H1 (cell line): ENCODE results near the gene DGKK. TPM values are rescaled to one million over a fixed set of nuclear protein-coding genes. Genes with fewer than 3 reads are reported as not detected.

Experiments used
- CTCF ChIA-PET: fragments of 300-600 bp; sonication (Branson Sonifier 250); formaldehyde crosslinking; loops from one replicate; lab custom pipeline; 2021; ENCODE audit not compliant: partially characterized antibody; lab: Charles Lee
- POLR2A ChIA-PET: fragments of 300-600 bp; sonication (Branson Sonifier 250); formaldehyde crosslinking; loops from one replicate; lab custom pipeline; 2021; ENCODE audit warnings: inconsistent platforms; ENCODE audit not compliant: partially characterized antibody; lab: Charles Lee
- DNase-seq, 2 experiments: peaks; one replicate each; pipeline versions ENCODE4 v3.0.0 to v3.0.0-alpha.2; 2010 to 2022; ENCODE audit warnings: low spot score in 2 of 2, low read depth in 1 of 2, mixed read lengths in 1 of 2
- FAIRE-seq: peaks from 2 replicates; lab custom pipeline; 2011; peaks lifted over from hg19 to GRCh38; lab: Jason Lieb, UNC
- H2AFZ ChIP-seq: 2 replicates; pipeline ENCODE4 v1.8.1; 2012; ENCODE audit warnings: low read length, inconsistent platforms
- H2AK5ac ChIP-seq: 2 replicates; pipeline ENCODE4 v1.6.1; 2013; ENCODE audit warnings: low read depth, low read length
- H2BK120ac ChIP-seq: replicated peaks from 2 replicates; pipeline ENCODE3; 2013; ENCODE audit warnings: low read depth, low read length, inconsistent platforms
- H2BK12ac ChIP-seq: 2 replicates; pipeline ENCODE4 v1.6.1; 2013; ENCODE audit warnings: low read depth, low read length
- H2BK15ac ChIP-seq: 2 replicates; pipeline ENCODE4 v1.6.1; 2013; ENCODE audit warnings: low read length
- H2BK20ac ChIP-seq: 2 replicates; pipeline ENCODE4 v1.6.1; 2013; ENCODE audit warnings: low read length
- H2BK5ac ChIP-seq: 2 replicates; pipeline ENCODE4 v1.6.1; 2013; ENCODE audit warnings: low read depth, low read length
- H3K14ac ChIP-seq: 2 replicates; pipeline ENCODE4 v1.6.1; 2013; ENCODE audit warnings: inconsistent platforms; ENCODE audit not compliant: insufficient read length
- H3K18ac ChIP-seq: 2 replicates; pipeline ENCODE4 v1.6.1; 2013; ENCODE audit warnings: low read length; ENCODE audit errors: extremely low read depth
- H3K23ac ChIP-seq: 2 replicates; pipeline ENCODE4 v1.6.1; 2013; ENCODE audit warnings: inconsistent platforms; ENCODE audit not compliant: insufficient read length
- H3K23me2 ChIP-seq: 2 replicates; pipeline ENCODE4 v1.6.1; 2013; ENCODE audit warnings: low read depth, low read length
- H3K27ac ChIP-seq: 2 replicates; pipeline ENCODE4 v1.6.1; 2011; ENCODE audit warnings: low read depth, low read length, inconsistent platforms
- H3K27me3 ChIP-seq, 4 experiments: replicated peaks in 1 of 4; 1 replicate in 1 of 4; 2 replicates in 3 of 4; pipeline versions ENCODE4 v1.6.1 to v1.8.1; 2011 to 2013; ENCODE audit warnings: low read length in 3 of 4, mild to moderate bottlenecking in 3 of 4, inconsistent platforms in 2 of 4, mixed read lengths in 2 of 4, moderate library complexity in 1 of 4; ENCODE audit not compliant: control insufficient read depth in 3 of 4, insufficient read depth in 3 of 4; ENCODE audit errors: extremely low read depth in 1 of 4
- H3K36me3 ChIP-seq, 4 experiments: 2 replicates each; pipeline versions ENCODE4 v1.6.1 to v1.8.1; 2011 to 2013; ENCODE audit warnings: mild to moderate bottlenecking in 4 of 4, low read length in 3 of 4, moderate library complexity in 2 of 4, control low read depth in 1 of 4, inconsistent platforms in 1 of 4; ENCODE audit not compliant: insufficient read depth in 4 of 4, control insufficient read depth in 2 of 4
- H3K4ac ChIP-seq: replicated peaks from 2 replicates; pipeline ENCODE3; 2013; ENCODE audit warnings: low read length, low read depth, mixed read lengths, inconsistent platforms; ENCODE audit not compliant: insufficient read length
- H3K4me1 ChIP-seq, 4 experiments: replicated peaks in 1 of 4; 1 replicate in 1 of 4; 2 replicates in 3 of 4; pipeline versions ENCODE4 v1.6.1 to v1.8.1; 2011 to 2013; ENCODE audit warnings: low read length in 3 of 4, inconsistent platforms in 2 of 4, mixed read lengths in 1 of 4; ENCODE audit not compliant: insufficient read depth in 4 of 4, control insufficient read depth in 3 of 4
- H3K4me2 ChIP-seq, 2 experiments: 2 replicates each; pipeline versions ENCODE4 v1.6.1 to v1.8.1; 2011 to 2013; ENCODE audit warnings: low read depth in 2 of 2, low read length in 2 of 2, control low read depth in 1 of 2, inconsistent platforms in 1 of 2, mild to moderate bottlenecking in 1 of 2; ENCODE audit not compliant: insufficient read depth in 1 of 2
- H3K4me3 ChIP-seq, 4 experiments: fragments of 200-600, 300-600 bp in 1 of 4; sonication (generic), shearing (Covaris generic), sonication (Bioruptor Twin) in 1 of 4; 2 replicates each; pipeline versions ENCODE4 v1.5.1 to v1.8.1; 2011 to 2016; ENCODE audit warnings: low read length in 4 of 4, low read depth in 3 of 4, control low read depth in 2 of 4, inconsistent platforms in 2 of 4, mild to moderate bottlenecking in 2 of 4, mixed read lengths in 1 of 4, moderate library complexity in 1 of 4; ENCODE audit not compliant: insufficient read depth in 2 of 4; ENCODE audit errors: extremely low read depth in 1 of 4
- H3K56ac ChIP-seq: replicated peaks from 2 replicates; pipeline ENCODE3; 2013; ENCODE audit warnings: low read depth, mild to moderate bottlenecking, mixed read lengths, low read length, inconsistent platforms; ENCODE audit not compliant: insufficient read length
- H3K79me1 ChIP-seq: 2 replicates; pipeline ENCODE4 v1.6.1; 2013; ENCODE audit warnings: low read depth, low read length, control low read depth
- H3K79me2 ChIP-seq, 2 experiments: 2 replicates each; pipeline versions ENCODE4 v1.6.1 to v1.8.1; 2012 to 2013; ENCODE audit warnings: low read length in 2 of 2, mild to moderate bottlenecking in 2 of 2, inconsistent platforms in 1 of 2; ENCODE audit not compliant: insufficient read depth in 2 of 2, control insufficient read depth in 1 of 2
- H3K9ac ChIP-seq, 4 experiments: replicated peaks in 1 of 4; 1 replicate in 1 of 4; 2 replicates in 3 of 4; pipeline versions ENCODE4 v1.6.1 to v1.8.1; 2011 to 2013; ENCODE audit warnings: low read depth in 3 of 4, low read length in 3 of 4, control low read depth in 2 of 4, mild to moderate bottlenecking in 2 of 4, moderate library complexity in 2 of 4, inconsistent platforms in 1 of 4; ENCODE audit errors: extremely low read depth in 1 of 4
- H3K9me3 ChIP-seq, 2 experiments: 2 replicates each; pipeline versions ENCODE4 v1.6.1 to v1.8.1; 2012 to 2013; ENCODE audit warnings: mild to moderate bottlenecking in 2 of 2, moderate library complexity in 2 of 2, control low read depth in 1 of 2, inconsistent platforms in 1 of 2, low read depth in 1 of 2, low read length in 1 of 2, mixed read lengths in 1 of 2; ENCODE audit not compliant: insufficient read depth in 2 of 2
- H4K20me1 ChIP-seq, 2 experiments: replicated peaks in 1 of 2; 2 replicates each; pipeline versions ENCODE3 to v1.8.1; 2011 to 2013; ENCODE audit warnings: inconsistent platforms in 2 of 2, low read length in 2 of 2, mild to moderate bottlenecking in 1 of 2; ENCODE audit not compliant: insufficient read depth in 2 of 2, control insufficient read depth in 1 of 2
- H4K5ac ChIP-seq: 2 replicates; pipeline ENCODE4 v1.6.1; 2013; ENCODE audit warnings: low read length, low read depth, mixed read lengths, inconsistent platforms; ENCODE audit not compliant: insufficient read length
- H4K8ac ChIP-seq: 2 replicates; pipeline ENCODE4 v1.8.0; 2013; ENCODE audit warnings: mild to moderate bottlenecking, moderate library complexity, low read length, inconsistent platforms; ENCODE audit not compliant: insufficient read depth; ENCODE audit errors: extremely low read depth
- H4K91ac ChIP-seq: replicated peaks from 2 replicates; pipeline ENCODE3; 2013; ENCODE audit warnings: low read length, mixed read lengths, inconsistent platforms; ENCODE audit not compliant: insufficient read length
- WGBS, 2 experiments: shearing (Covaris generic) in 1 of 2; methylation state at CpG; one replicate each; pipeline versions ENCODE4 v1.1.6 to v1.1.7; 2013 to 2015; ENCODE audit warnings: low lambda C conversion rate in 2 of 2, mixed read lengths in 2 of 2, inconsistent platforms in 1 of 2, low coverage in 1 of 2, missing lambda C conversion rate in 1 of 2; ENCODE audit not compliant: insufficient replicate concordance in 2 of 2, insufficient coverage in 1 of 2, insufficient read length in 1 of 2; ENCODE audit errors: extremely low coverage in 1 of 2, missing lambda C conversion rate in 1 of 2; 5-methylcytosine and 5-hydroxymethylcytosine counted together
- polyA plus RNA-seq, 7 experiments: library from polyadenylated mRNA; depleted of rRNA in 3 of 7; stranded (reverse) in 5 of 7; unstranded in 2 of 7; fragments of >200 nt in 5 of 7; fragments of 200-250 nt in 2 of 7; gene quantifications; 1 replicate in 5 of 7; 2 replicates in 1 of 7; 4 replicates in 1 of 7; pipeline versions ENCODE4 v1.2.1 to v1.2.3, GENCODE V29; 2011 to 2013; ENCODE audit warnings: missing spikeins in 2 of 7, mixed read lengths in 2 of 7
- total RNA-seq: library from RNA; stranded (reverse); fragmentation: NEBNext Ultra II Directional; extraction: Animal tissue kit (Norgen Biotek cat#: 25700); gene quantifications from 2 replicates; pipeline ENCODE4 v1.2.1, GENCODE V29; 2021
- TF ChIP-seq, protein P1 (sequence below): fragments of 300-600 bp; sonication (generic); IDR thresholded peaks from 2 replicates; pipeline ENCODE4 v1.7.1; 2012; ENCODE audit warnings: low read length, moderate library complexity, mild to moderate bottlenecking, inconsistent platforms; ENCODE audit not compliant: insufficient replicate concordance

The DGKK gene
- total and polyA plus RNA-seq, 2 of the 8 experiments (the other 6 are each of a cell fraction or from before 2014, with no cell fraction given): 4.9 to 19.2 TPM

DNA sequence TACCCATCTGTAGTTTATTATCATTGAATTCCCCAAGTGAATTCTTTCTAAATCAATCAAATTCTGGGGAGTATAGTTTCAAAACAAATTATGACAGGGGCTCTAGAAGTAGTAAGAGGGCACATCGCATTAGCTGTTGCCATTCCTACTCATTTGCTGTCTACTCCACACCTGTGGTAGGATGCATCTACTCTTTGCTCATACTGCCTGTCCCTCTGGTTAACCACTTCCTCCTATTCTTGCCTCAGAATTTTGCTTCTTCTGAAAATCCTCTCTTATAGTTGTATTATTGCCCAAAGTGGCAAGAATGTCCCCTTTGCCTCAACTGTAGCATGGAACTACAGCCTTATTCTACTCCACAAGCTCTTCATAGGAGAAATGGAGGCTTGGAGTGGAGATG lies 12.7 kb upstream of the DGKK start:
- POLR2A ChIA-PET: no interaction called here
- H3K23ac ChIP-seq: no peak overlapping the region
- 100% methylated on average over 1 of the region's 1 CpG; no CpG with 5 or more reads in 1 of the 2 experiments for WGBS, 2 experiments
- TF ChIP-seq, protein P1, sequence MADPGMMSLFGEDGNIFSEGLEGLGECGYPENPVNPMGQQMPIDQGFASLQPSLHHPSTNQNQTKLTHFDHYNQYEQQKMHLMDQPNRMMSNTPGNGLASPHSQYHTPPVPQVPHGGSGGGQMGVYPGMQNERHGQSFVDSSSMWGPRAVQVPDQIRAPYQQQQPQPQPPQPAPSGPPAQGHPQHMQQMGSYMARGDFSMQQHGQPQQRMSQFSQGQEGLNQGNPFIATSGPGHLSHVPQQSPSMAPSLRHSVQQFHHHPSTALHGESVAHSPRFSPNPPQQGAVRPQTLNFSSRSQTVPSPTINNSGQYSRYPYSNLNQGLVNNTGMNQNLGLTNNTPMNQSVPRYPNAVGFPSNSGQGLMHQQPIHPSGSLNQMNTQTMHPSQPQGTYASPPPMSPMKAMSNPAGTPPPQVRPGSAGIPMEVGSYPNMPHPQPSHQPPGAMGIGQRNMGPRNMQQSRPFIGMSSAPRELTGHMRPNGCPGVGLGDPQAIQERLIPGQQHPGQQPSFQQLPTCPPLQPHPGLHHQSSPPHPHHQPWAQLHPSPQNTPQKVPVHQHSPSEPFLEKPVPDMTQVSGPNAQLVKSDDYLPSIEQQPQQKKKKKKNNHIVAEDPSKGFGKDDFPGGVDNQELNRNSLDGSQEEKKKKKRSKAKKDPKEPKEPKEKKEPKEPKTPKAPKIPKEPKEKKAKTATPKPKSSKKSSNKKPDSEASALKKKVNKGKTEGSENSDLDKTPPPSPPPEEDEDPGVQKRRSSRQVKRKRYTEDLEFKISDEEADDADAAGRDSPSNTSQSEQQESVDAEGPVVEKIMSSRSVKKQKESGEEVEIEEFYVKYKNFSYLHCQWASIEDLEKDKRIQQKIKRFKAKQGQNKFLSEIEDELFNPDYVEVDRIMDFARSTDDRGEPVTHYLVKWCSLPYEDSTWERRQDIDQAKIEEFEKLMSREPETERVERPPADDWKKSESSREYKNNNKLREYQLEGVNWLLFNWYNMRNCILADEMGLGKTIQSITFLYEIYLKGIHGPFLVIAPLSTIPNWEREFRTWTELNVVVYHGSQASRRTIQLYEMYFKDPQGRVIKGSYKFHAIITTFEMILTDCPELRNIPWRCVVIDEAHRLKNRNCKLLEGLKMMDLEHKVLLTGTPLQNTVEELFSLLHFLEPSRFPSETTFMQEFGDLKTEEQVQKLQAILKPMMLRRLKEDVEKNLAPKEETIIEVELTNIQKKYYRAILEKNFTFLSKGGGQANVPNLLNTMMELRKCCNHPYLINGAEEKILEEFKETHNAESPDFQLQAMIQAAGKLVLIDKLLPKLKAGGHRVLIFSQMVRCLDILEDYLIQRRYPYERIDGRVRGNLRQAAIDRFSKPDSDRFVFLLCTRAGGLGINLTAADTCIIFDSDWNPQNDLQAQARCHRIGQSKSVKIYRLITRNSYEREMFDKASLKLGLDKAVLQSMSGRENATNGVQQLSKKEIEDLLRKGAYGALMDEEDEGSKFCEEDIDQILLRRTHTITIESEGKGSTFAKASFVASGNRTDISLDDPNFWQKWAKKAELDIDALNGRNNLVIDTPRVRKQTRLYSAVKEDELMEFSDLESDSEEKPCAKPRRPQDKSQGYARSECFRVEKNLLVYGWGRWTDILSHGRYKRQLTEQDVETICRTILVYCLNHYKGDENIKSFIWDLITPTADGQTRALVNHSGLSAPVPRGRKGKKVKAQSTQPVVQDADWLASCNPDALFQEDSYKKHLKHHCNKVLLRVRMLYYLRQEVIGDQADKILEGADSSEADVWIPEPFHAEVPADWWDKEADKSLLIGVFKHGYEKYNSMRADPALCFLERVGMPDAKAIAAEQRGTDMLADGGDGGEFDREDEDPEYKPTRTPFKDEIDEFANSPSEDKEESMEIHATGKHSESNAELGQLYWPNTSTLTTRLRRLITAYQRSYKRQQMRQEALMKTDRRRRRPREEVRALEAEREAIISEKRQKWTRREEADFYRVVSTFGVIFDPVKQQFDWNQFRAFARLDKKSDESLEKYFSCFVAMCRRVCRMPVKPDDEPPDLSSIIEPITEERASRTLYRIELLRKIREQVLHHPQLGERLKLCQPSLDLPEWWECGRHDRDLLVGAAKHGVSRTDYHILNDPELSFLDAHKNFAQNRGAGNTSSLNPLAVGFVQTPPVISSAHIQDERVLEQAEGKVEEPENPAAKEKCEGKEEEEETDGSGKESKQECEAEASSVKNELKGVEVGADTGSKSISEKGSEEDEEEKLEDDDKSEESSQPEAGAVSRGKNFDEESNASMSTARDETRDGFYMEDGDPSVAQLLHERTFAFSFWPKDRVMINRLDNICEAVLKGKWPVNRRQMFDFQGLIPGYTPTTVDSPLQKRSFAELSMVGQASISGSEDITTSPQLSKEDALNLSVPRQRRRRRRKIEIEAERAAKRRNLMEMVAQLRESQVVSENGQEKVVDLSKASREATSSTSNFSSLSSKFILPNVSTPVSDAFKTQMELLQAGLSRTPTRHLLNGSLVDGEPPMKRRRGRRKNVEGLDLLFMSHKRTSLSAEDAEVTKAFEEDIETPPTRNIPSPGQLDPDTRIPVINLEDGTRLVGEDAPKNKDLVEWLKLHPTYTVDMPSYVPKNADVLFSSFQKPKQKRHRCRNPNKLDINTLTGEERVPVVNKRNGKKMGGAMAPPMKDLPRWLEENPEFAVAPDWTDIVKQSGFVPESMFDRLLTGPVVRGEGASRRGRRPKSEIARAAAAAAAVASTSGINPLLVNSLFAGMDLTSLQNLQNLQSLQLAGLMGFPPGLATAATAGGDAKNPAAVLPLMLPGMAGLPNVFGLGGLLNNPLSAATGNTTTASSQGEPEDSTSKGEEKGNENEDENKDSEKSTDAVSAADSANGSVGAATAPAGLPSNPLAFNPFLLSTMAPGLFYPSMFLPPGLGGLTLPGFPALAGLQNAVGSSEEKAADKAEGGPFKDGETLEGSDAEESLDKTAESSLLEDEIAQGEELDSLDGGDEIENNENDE: no peak

More for the DNA sequence above, 12.7 kb upstream of the DGKK start:
- H2AK5ac ChIP-seq: no peak overlapping the region
- H4K5ac ChIP-seq: no peak overlapping the region
- H2BK5ac ChIP-seq: no peak overlapping the region
- no peak overlapping the region for H2AFZ ChIP-seq
- H2BK120ac ChIP-seq: no peak overlapping the region
- no peak overlapping the region for H2BK12ac ChIP-seq
- no peak overlapping the region for H3K4ac ChIP-seq
- no peak overlapping the region for H3K4me3 ChIP-seq
- no peak overlapping the region for H3K56ac ChIP-seq
- H3K27ac ChIP-seq: no peak overlapping the region
- H3K4me2 ChIP-seq: no peak overlapping the region
- H3K23me2 ChIP-seq: no peaks in the 10 kb centered on the region
- H3K18ac ChIP-seq: no peak overlapping the region
- no peak overlapping the region for H3K9ac ChIP-seq
- DNase-seq (no peak), FAIRE-seq (no peak)
- H2BK20ac ChIP-seq: no peak overlapping the region
- H3K9me3 ChIP-seq: no peaks in the 10 kb centered on the region
- no peak overlapping the region for H4K8ac ChIP-seq
- CTCF ChIA-PET: no interaction called here
- no peak overlapping the region for H2BK15ac ChIP-seq
- no peaks in the 10 kb centered on the region for H4K20me1 ChIP-seq
- no peaks in the 10 kb centered on the region for H3K79me2 ChIP-seq
- H4K91ac ChIP-seq: no peak overlapping the region
- H3K14ac ChIP-seq: no peak overlapping the region
- no peaks in the 10 kb centered on the region for H3K27me3 ChIP-seq
- no peaks in the 10 kb centered on the region for H3K4me1 ChIP-seq
- H3K36me3 ChIP-seq: no peaks in the 10 kb centered on the region
- H3K79me1 ChIP-seq: no peaks in the 10 kb centered on the region
